K562 (cell line): ENCODE data around the gene COL6A1. TPM values are rescaled to one million over a fixed set of nuclear protein-coding genes. Genes with fewer than 3 reads are reported as not detected.

Experiments
- ATAC-seq: fragments of 200-7000 bp; cut with Tn5 transposase; 3 replicates; pipeline ENCODE4 v1.9.1; 2020; ENCODE audit warnings: moderate library complexity
- BruUV-seq: library from RNA; stranded (reverse); fragments of 400-500 nt; replicated peaks from 2 replicates; lab custom pipeline; 2021; lab: Mats Ljungman, UMichigan
- CTCF ChIA-PET: fragments of 300-600 bp; formaldehyde crosslinking; extraction: SDS; loops from one replicate; lab custom pipeline; 2021; ENCODE audit warnings: low intra/inter-chr PET ratio; lab: Yijun Ruan, JAX
- POLR2A ChIA-PET: fragments of 300-600, 350-650 bp; sonication (Branson Sonifier 250); formaldehyde crosslinking; extraction: SDS; loops from one replicate; lab custom pipeline; 2021; ENCODE audit warnings: antibody characterized with exemption, inconsistent platforms; lab: Yijun Ruan, JAX
- DNase-seq, 4 experiments: peaks; one replicate each; pipeline versions ENCODE4 v3.0.0 to v3.0.0-alpha.2; 2011 to 2018; ENCODE audit warnings: low spot score in 3 of 4, mixed read lengths in 3 of 4; ENCODE audit errors: extremely low read depth in 1 of 4
- FAIRE-seq: peaks from 2 replicates; lab custom pipeline; 2011; peaks lifted over from hg19 to GRCh38; lab: Jason Lieb, UNC
- H2AFZ ChIP-seq: 2 replicates; pipeline ENCODE4 v1.6.0; 2011; ENCODE audit warnings: low read depth, low read length, control low read depth, inconsistent platforms
- H3K27ac ChIP-seq: fragments of 200-600 bp; 3 replicates; pipeline ENCODE4 v1.8.0; 2011; ENCODE audit warnings: low read depth, mild to moderate bottlenecking, control low read depth, inconsistent platforms, low read length, moderate library complexity, mixed read lengths; ENCODE audit errors: extremely low read depth
- H3K27me3 ChIP-seq, 2 experiments: fragments of 300-600 bp in 1 of 2; 2 replicates in 1 of 2; 3 replicates in 1 of 2; pipeline versions ENCODE4 v1.6.0 to v1.8.0; 2011; ENCODE audit warnings: inconsistent platforms in 2 of 2, low read length in 2 of 2, mild to moderate bottlenecking in 1 of 2, mixed read lengths in 1 of 2, moderate library complexity in 1 of 2; ENCODE audit not compliant: control insufficient read depth in 2 of 2, insufficient read depth in 2 of 2
- H3K36me3 ChIP-seq: fragments of 300-600 bp; 3 replicates; pipeline ENCODE4 v1.8.0; 2011; ENCODE audit warnings: mild to moderate bottlenecking, low read length, inconsistent platforms; ENCODE audit not compliant: control insufficient read depth, insufficient read depth
- H3K4me1 ChIP-seq, 2 experiments: fragments of 200-600 bp in 1 of 2; replicated peaks in 1 of 2; 2 replicates in 1 of 2; 3 replicates in 1 of 2; pipeline versions ENCODE4 v1.5.1 to v1.8.0; 2011; ENCODE audit warnings: inconsistent platforms in 2 of 2, low read length in 2 of 2, mild to moderate bottlenecking in 1 of 2, mixed read lengths in 1 of 2, moderate library complexity in 1 of 2; ENCODE audit not compliant: control insufficient read depth in 2 of 2, insufficient read depth in 2 of 2
- H3K4me2 ChIP-seq: 2 replicates; pipeline ENCODE4 v1.6.1; 2011; ENCODE audit warnings: low read length, control low read depth, inconsistent platforms, mixed read lengths; ENCODE audit not compliant: insufficient read depth
- H3K4me3 ChIP-seq: fragments of 200-600 bp; sonication (generic), shearing (Covaris generic); 2 replicates; pipeline ENCODE4 v1.5.1; 2016; ENCODE audit warnings: control low read depth, inconsistent platforms
- H3K79me2 ChIP-seq: fragments of 200-600 bp; 3 replicates; pipeline ENCODE4 v1.8.0; 2011; ENCODE audit warnings: low read length, inconsistent platforms; ENCODE audit not compliant: control insufficient read depth, insufficient read depth
- H3K9ac ChIP-seq, 2 experiments: 2 replicates each; pipeline versions ENCODE4 v1.6.0 to v1.6.1; 2011; ENCODE audit warnings: low read depth in 2 of 2, low read length in 2 of 2, control low read depth in 1 of 2, inconsistent platforms in 1 of 2, mild to moderate bottlenecking in 1 of 2, mixed read lengths in 1 of 2; ENCODE audit not compliant: insufficient read depth in 1 of 2
- H3K9me1 ChIP-seq: one replicate; pipeline ENCODE4 v1.6.0; 2011; ENCODE audit warnings: inconsistent platforms, mild to moderate bottlenecking, low read length, moderate library complexity; ENCODE audit not compliant: control insufficient read depth, insufficient read depth
- H3K9me3 ChIP-seq: replicated peaks from 2 replicates; pipeline ENCODE4 v1.5.1; 2011; ENCODE audit warnings: low read depth, low read length, inconsistent platforms; ENCODE audit not compliant: control insufficient read depth, insufficient read depth
- H4K20me1 ChIP-seq: replicated peaks from 2 replicates; pipeline ENCODE4 v1.6.1; 2011; ENCODE audit warnings: low read length, inconsistent platforms, mixed read lengths; ENCODE audit not compliant: control insufficient read depth, insufficient read depth
- ESRRB ChIP-seq: fragments of 250-450 bp; sonication (Bioruptor Pico); IDR thresholded peaks from 2 replicates; pipeline ENCODE4 v1.5.0; 2020; ENCODE audit warnings: mild to moderate bottlenecking, moderate library complexity, borderline replicate concordance
- FOXJ2 ChIP-seq: fragments of 200-800 bp; sonication (Bioruptor generic); IDR thresholded peaks from 2 replicates; pipeline ENCODE4 v1.6.1; 2016; ENCODE audit warnings: missing genetic modification characterization, missing compliant biosample characterization
- L3MBTL2 ChIP-seq: fragments of 450-650 bp; IDR thresholded peaks from 2 replicates; pipeline ENCODE4 v1.6.1; 2016; ENCODE audit warnings: mild to moderate bottlenecking, moderate library complexity
- MIER1 ChIP-seq: fragments of 450-650 bp; IDR thresholded peaks from 2 replicates; pipeline ENCODE4 v1.6.1; 2016; ENCODE audit warnings: antibody characterized with exemption, mild to moderate bottlenecking, low read depth
- PHTF2 ChIP-seq: fragments of 250-450 bp; sonication (Bioruptor Pico); IDR thresholded peaks from 2 replicates; pipeline ENCODE4 v1.5.0; 2021; ENCODE audit warnings: mild to moderate bottlenecking
- PML ChIP-seq: IDR thresholded peaks from 2 replicates; pipeline ENCODE4 v1.6.1; 2012; ENCODE audit warnings: low read length, inconsistent platforms
- POLR2AphosphoS5 ChIP-seq: IDR thresholded peaks from 2 replicates; pipeline ENCODE4 v1.6.1; 2011; ENCODE audit warnings: mild to moderate bottlenecking, low read depth, low read length, moderate library complexity; ENCODE audit not compliant: control insufficient read depth, insufficient read depth
- RFX1 ChIP-seq: fragments of 450-650 bp; IDR thresholded peaks from 2 replicates; pipeline ENCODE4 v1.6.1; 2016; ENCODE audit warnings: mild to moderate bottlenecking, moderate library complexity
- SIN3A ChIP-seq, 2 experiments: fragments of 150-350 bp in 1 of 2; IDR thresholded peaks; 2 replicates each; pipeline ENCODE4 v1.6.1; 2011 to 2016; ENCODE audit warnings: borderline replicate concordance in 2 of 2, low read depth in 2 of 2, low read length in 2 of 2, mild to moderate bottlenecking in 2 of 2, moderate library complexity in 2 of 2; ENCODE audit not compliant: control insufficient read depth in 1 of 2
- SRF ChIP-seq, 2 experiments: fragments of 250-450, 450-650 bp in 1 of 2; sonication (Bioruptor Pico) in 1 of 2; sonication (generic) in 1 of 2; formaldehyde crosslinking; IDR thresholded peaks; 2 replicates each; pipeline versions ENCODE4 v1.5.0 to v1.5.1; 2020 to 2022; ENCODE audit warnings: mild to moderate bottlenecking in 1 of 2, missing genetic modification reagents in 1 of 2
- TAF9B ChIP-seq: fragments of 450-650 bp; IDR thresholded peaks from 2 replicates; pipeline ENCODE4 v1.6.1; 2018; ENCODE audit warnings: mild to moderate bottlenecking; ENCODE audit not compliant: partially characterized antibody
- ZNF124 ChIP-seq: sonication (generic); formaldehyde crosslinking; IDR thresholded peaks from 2 replicates; pipeline ENCODE4 v1.8.1; 2022; ENCODE audit warnings: missing genetic modification reagents
- ZNF282 ChIP-seq: sonication (generic); formaldehyde crosslinking; IDR thresholded peaks from 2 replicates; pipeline ENCODE4 v1.8.1; 2023; ENCODE audit warnings: missing genetic modification reagents
- ZNF57 ChIP-seq: fragments of 450-650 bp; formaldehyde crosslinking; IDR thresholded peaks from 2 replicates; pipeline ENCODE4 v1.4.0; 2020; ENCODE audit warnings: mild to moderate bottlenecking, moderate library complexity
- WGBS: fragments of 100-300 bp; shearing (Covaris generic); methylation state at CpG from one replicate; pipeline ENCODE4 v1.1.6; 2016; ENCODE audit warnings: low coverage, mixed read lengths; ENCODE audit not compliant: insufficient coverage; ENCODE audit errors: missing lambda C conversion rate; 5-methylcytosine and 5-hydroxymethylcytosine counted together
- in situ Hi-C: fragments of 300-500 bp; cut with MboI; formaldehyde crosslinking; loops from 4 replicates; pipeline ENCODE4 v1.15.0; 2018; ENCODE audit warnings: inconsistent platforms, mixed read lengths
- intact Hi-C: fragments of 100-400 bp; cut with micrococcal nuclease; formaldehyde crosslinking; loops from 2 replicates; pipeline ENCODE4 v1.14.2; 2022
- polyA plus RNA-seq, 8 experiments: library from polyadenylated mRNA; depleted of rRNA in 4 of 8; stranded (reverse) in 5 of 8; unstranded in 3 of 8; fragments of >200 nt; fragmentation: Nextera tagmentation in 2 of 8; fragmentation: Illumina TruSeq in 1 of 8; extraction: Ambion mirVana in 2 of 8; extraction: Trizol in 1 of 8; gene quantifications; 2 replicates each; pipeline versions ENCODE4 v1.2.1 to v1.2.3, GENCODE V29; 2011 to 2014; ENCODE audit warnings: inconsistent platforms in 1 of 8, missing spikeins in 1 of 8
- total RNA-seq, 7 experiments: library from RNA; depleted of rRNA in 6 of 7; stranded (reverse); fragments of >200 nt in 6 of 7; fragmentation: Illumina TruSeq in 2 of 7; extraction: Trizol in 2 of 7; gene quantifications; 2 replicates each; pipeline versions ENCODE4 v1.2.1 to v1.2.3, GENCODE V29; 2011 to 2021; ENCODE audit warnings: low replicate concordance in 1 of 7
- TF ChIP-seq, protein P1 (sequence below): sonication (generic); formaldehyde crosslinking; IDR thresholded peaks from 2 replicates; pipeline ENCODE4 v1.8.0; 2022; ENCODE audit warnings: missing genetic modification reagents, mild to moderate bottlenecking, moderate library complexity, borderline replicate concordance
- TF ChIP-seq, protein P2 (sequence below), 2 experiments: fragments of 450-650 bp in 1 of 2; sonication (generic) in 1 of 2; formaldehyde crosslinking; conservative IDR thresholded peaks; 2 replicates each; pipeline versions ENCODE4 v1.4.0 to v1.8.1; 2020 to 2022; ENCODE audit warnings: mild to moderate bottlenecking in 1 of 2, missing genetic modification reagents in 1 of 2
- TF ChIP-seq, protein P3 (sequence below): fragments of 250-450 bp; sonication (Bioruptor Pico); IDR thresholded peaks from 2 replicates; pipeline ENCODE4 v1.8.0; 2022; ENCODE audit warnings: inconsistent platforms
- TF ChIP-seq, protein P4 (sequence below): fragments of 450-650 bp; IDR thresholded peaks from 2 replicates; pipeline ENCODE4 v1.6.1; 2016; ENCODE audit warnings: missing biosample characterization, missing genetic modification characterization

The COL6A1 gene
- total and polyA plus RNA-seq, 9 of the 15 experiments (the other 6 are each of a cell fraction or from before 2014, with no cell fraction given) = 0.07 to 1.3 (median 0.14) TPM; not detected in 3

DNA sequence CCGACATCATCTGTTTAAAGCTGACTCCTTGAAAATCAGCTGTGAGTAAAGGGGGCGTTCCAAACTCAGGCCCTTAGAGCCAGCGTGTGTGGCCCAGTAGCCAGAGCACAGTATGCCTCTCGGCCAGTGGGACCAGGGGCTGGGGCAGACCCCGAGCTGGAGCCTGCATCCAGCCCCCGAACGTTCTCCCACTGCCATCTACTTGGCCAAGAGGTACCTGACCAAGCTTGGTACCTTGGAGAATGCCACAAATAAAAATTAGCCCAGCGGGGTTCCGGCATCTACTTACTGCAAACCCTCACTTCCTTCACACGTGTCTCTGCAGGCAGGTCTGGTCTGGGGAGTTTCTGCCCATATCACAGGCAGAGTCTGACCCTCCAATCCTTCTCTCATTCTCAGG is 59.6 kb downstream of the COL6A1 start:
- no TSS peak for BruUV-seq
- FAIRE-seq (no peak), ATAC-seq (0 out of 3 replicates have a peak, but pooled peaks have one; percentile 9), DNase-seq (no peak)
- 21% methylated on average over 10 of the region's 10 CpGs for WGBS
- Histone ChIP-seq H3K4me3 (peak overlapping the region; percentile 13), H3K4me2 (peak overlapping the region; percentile 51), H3K36me3 (no peaks in the 10 kb centered on the region), H3K4me1 (peaks cover 0 to 43% of the 10 kb centered on the region in 2 experiments; a peak in 2 of 5 replicates), H3K27me3 (peaks cover 16 to 45% of the 10 kb centered on the region in 2 experiments; a peak in 4 of 5 replicates), H2AFZ (peak overlapping the region; percentile 83), H3K9me1 (no peaks in the 10 kb centered on the region), H4K20me1 (no peaks in the 10 kb centered on the region), H3K79me2 (no peaks in the 10 kb centered on the region), H3K9me3 (no peaks in the 10 kb centered on the region), H3K27ac (peak overlapping the region; percentile 1; the same call in 1 of the 3 replicates), H3K9ac (peak overlapping the region; percentile 39 to 84; a peak in 3 of 4 replicates)
- in situ Hi-C loops = no loop called here
- POLR2A ChIA-PET = interaction anchor here (0.6 to 2.5 kb wide), 3 partner anchors 8 to 753 kb away, joined by 3 to 19 read pairs (median 3); partner anchors contain the start of gene POFUT2
- intact Hi-C loops = loop anchor here (10.0 kb wide), 1 partner anchor 66 kb away; no protein-coding TSS in a partner anchor
- CTCF ChIA-PET = no interaction called here
- TF ChIP-seq, protein P1, sequence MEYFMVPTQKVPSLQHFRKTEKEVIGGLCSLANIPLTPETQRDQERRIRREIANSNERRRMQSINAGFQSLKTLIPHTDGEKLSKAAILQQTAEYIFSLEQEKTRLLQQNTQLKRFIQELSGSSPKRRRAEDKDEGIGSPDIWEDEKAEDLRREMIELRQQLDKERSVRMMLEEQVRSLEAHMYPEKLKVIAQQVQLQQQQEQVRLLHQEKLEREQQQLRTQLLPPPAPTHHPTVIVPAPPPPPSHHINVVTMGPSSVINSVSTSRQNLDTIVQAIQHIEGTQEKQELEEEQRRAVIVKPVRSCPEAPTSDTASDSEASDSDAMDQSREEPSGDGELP (CRISPR knock-in tag) = peak; percentile 66
- 0 out of 2 replicates have a peak, but pooled peaks have one; percentile 1 for TF ChIP-seq L3MBTL2
- no peak for TF ChIP-seq POLR2AphosphoS5
- TF ChIP-seq PHTF2 (CRISPR knock-in tag) = no peak
- TF ChIP-seq ZNF282 = no peak
- TF ChIP-seq ESRRB = no peak
- TF ChIP-seq TAF9B = no peak
- no peak for TF ChIP-seq ZNF124
- TF ChIP-seq, protein P2, sequence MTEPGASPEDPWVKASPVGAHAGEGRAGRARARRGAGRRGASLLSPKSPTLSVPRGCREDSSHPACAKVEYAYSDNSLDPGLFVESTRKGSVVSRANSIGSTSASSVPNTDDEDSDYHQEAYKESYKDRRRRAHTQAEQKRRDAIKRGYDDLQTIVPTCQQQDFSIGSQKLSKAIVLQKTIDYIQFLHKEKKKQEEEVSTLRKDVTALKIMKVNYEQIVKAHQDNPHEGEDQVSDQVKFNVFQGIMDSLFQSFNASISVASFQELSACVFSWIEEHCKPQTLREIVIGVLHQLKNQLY (CRISPR knock-in tag; conservative IDR thresholded peaks at IDR 0.05) = no peak
- no peak for TF ChIP-seq RFX1
- TF ChIP-seq FOXJ2 (tag) = no peak
- TF ChIP-seq, protein P3, sequence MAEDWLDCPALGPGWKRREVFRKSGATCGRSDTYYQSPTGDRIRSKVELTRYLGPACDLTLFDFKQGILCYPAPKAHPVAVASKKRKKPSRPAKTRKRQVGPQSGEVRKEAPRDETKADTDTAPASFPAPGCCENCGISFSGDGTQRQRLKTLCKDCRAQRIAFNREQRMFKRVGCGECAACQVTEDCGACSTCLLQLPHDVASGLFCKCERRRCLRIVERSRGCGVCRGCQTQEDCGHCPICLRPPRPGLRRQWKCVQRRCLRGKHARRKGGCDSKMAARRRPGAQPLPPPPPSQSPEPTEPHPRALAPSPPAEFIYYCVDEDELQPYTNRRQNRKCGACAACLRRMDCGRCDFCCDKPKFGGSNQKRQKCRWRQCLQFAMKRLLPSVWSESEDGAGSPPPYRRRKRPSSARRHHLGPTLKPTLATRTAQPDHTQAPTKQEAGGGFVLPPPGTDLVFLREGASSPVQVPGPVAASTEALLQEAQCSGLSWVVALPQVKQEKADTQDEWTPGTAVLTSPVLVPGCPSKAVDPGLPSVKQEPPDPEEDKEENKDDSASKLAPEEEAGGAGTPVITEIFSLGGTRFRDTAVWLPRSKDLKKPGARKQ (CRISPR knock-in tag) = no peak
- no peak for TF ChIP-seq ZNF57 (CRISPR knock-in tag)
- no peak for TF ChIP-seq SIN3A (IDR thresholded peaks at IDR 0.05; ENCODE audit: borderline replicate concordance in 2 of 2, control insufficient read depth in 1 of 2, low read depth in 2 of 2, low read length in 2 of 2)
- no peak for TF ChIP-seq SRF (CRISPR knock-in tag; IDR thresholded peaks at IDR 0.05)
- no peak for TF ChIP-seq PML
- TF ChIP-seq, protein P4, sequence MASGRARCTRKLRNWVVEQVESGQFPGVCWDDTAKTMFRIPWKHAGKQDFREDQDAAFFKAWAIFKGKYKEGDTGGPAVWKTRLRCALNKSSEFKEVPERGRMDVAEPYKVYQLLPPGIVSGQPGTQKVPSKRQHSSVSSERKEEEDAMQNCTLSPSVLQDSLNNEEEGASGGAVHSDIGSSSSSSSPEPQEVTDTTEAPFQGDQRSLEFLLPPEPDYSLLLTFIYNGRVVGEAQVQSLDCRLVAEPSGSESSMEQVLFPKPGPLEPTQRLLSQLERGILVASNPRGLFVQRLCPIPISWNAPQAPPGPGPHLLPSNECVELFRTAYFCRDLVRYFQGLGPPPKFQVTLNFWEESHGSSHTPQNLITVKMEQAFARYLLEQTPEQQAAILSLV (tag) = no peak
- TF ChIP-seq MIER1 = no peak
